ENCODE data around the gene HIGD2A. TPM values are rescaled to one million over a fixed set of nuclear protein-coding genes. Genes with fewer than 3 reads are reported as not detected.
A peak's percentile ranks its signal among the peaks of the same experiment; 100 is the strongest.

HIGD2A gene
- total and polyA plus RNA-seq, 2 of the 13 experiments (the other 11 are each of a cell fraction or from before 2014, with no cell fraction given): 89.2 to 146 TPM

DNA sequence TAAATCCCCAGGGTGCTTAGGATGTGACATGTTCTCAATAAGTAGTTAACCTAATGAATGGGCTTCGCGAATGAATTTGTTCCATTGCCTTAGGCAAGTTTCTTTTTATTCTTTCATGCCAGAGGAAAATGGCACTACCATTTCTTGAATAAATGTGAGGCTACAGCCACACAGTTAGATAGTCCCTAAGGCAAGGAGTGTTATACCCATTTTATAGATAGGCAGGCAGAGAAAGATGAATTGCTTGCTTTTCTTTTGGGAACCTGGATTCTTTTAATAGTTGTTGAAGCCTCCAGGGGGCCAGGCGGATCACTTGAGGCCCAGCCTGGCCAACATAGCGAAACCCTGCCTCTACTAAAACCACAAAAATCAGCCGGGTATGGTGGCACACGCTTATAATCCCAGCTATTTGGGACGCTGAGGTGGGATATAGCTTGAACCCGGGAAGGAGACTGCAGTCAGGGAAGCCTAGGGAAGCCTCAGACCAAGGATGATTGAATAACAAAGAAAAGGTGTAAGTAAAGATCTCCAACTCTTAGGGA is 1.1 kb upstream of the HIGD2A start:
- intact Hi-C loops (cut with micrococcal nuclease; ENCODE audit: unreplicated experiment): no loop called here
- in situ Hi-C loops (cut with HindIII; ENCODE audit: extremely low pct_ligation_motif_present, low pct_unique_long_range_greater_than_20kb): no loop called here
- POLR2A ChIA-PET: interaction anchor here (1.0 to 2.3 kb wide), 5 partner anchors 26 to 156 kb away, joined by 3 to 31 read pairs (median 4); partner anchors contain the start of genes KIAA1191 and RNF44

More for the DNA sequence above, 1.1 kb upstream of the HIGD2A start:
- Histone ChIP-seq H3K9ac (ENCODE audit: insufficient read depth, low read depth, low read length) (peak overlapping the region; percentile 97), H4K20me1 (ENCODE audit: insufficient read depth, low read length) (peaks cover 11% of the 10 kb centered on the region; the same call in 1 of the 2 replicates), H3K9me3 (ENCODE audit: low read length) (no peaks in the 10 kb centered on the region), H3K4me3 (replicated peaks in 1 of 3; ENCODE audit: insufficient read depth in 1 of 3, low read depth in 2 of 3, low read length in 3 of 3) (peak overlapping the region; percentile 71 to 93 (median 92)), H3K4me1 (ENCODE audit: insufficient read depth, low read length) (peaks cover 31% of the 10 kb centered on the region), H3K4me2 (ENCODE audit: low read depth, low read length) (peak overlapping the region; percentile 89), H3K27ac (ENCODE audit: extremely low read length, insufficient read depth, low read length) (peak overlapping the region; percentile 99), H3K36me3 (replicated peaks in 1 of 2; ENCODE audit: control insufficient read depth in 1 of 2, insufficient read depth in 2 of 2, low read length in 2 of 2) (peaks cover 13 to 45% of the 10 kb centered on the region in 2 experiments), H3K27me3 (ENCODE audit: control insufficient read depth in 1 of 2, insufficient read depth in 2 of 2, low read length in 2 of 2) (no peaks in the 10 kb centered on the region; a peak in 1 of 5 replicates), H2AFZ (ENCODE audit: low read length) (no peak overlapping the region), H3K79me2 (ENCODE audit: insufficient read depth, low read length) (peaks cover 42% of the 10 kb centered on the region)
- DNase-seq (ENCODE audit: low spot score): no peak
- ATAC-seq: no peak
- TF ChIP-seq ZFP36L1 (CRISPR knock-in tag; IDR thresholded peaks at IDR 0.05) (no peak), ZNF709 (CRISPR knock-in tag; IDR thresholded peaks at IDR 0.05) (no peak), MXD4 (CRISPR knock-in tag; IDR thresholded peaks at IDR 0.05) (no peak), ZNF121 (CRISPR knock-in tag; IDR thresholded peaks at IDR 0.05) (peak; percentile 69), MIER3 (CRISPR knock-in tag; IDR thresholded peaks at IDR 0.05; ENCODE audit: borderline replicate concordance) (no peak), KAT7 (CRISPR knock-in tag; IDR thresholded peaks at IDR 0.05; ENCODE audit: borderline replicate concordance) (no peak), CHD4 (IDR thresholded peaks at IDR 0.05; ENCODE audit: borderline replicate concordance, low read length) (0 out of 2 replicates have a peak, but pooled peaks have one; percentile 15), ZNF629 (CRISPR knock-in tag; conservative IDR thresholded peaks at IDR 0.05) (peak; percentile 90)
- TF ChIP-seq, protein P1, sequence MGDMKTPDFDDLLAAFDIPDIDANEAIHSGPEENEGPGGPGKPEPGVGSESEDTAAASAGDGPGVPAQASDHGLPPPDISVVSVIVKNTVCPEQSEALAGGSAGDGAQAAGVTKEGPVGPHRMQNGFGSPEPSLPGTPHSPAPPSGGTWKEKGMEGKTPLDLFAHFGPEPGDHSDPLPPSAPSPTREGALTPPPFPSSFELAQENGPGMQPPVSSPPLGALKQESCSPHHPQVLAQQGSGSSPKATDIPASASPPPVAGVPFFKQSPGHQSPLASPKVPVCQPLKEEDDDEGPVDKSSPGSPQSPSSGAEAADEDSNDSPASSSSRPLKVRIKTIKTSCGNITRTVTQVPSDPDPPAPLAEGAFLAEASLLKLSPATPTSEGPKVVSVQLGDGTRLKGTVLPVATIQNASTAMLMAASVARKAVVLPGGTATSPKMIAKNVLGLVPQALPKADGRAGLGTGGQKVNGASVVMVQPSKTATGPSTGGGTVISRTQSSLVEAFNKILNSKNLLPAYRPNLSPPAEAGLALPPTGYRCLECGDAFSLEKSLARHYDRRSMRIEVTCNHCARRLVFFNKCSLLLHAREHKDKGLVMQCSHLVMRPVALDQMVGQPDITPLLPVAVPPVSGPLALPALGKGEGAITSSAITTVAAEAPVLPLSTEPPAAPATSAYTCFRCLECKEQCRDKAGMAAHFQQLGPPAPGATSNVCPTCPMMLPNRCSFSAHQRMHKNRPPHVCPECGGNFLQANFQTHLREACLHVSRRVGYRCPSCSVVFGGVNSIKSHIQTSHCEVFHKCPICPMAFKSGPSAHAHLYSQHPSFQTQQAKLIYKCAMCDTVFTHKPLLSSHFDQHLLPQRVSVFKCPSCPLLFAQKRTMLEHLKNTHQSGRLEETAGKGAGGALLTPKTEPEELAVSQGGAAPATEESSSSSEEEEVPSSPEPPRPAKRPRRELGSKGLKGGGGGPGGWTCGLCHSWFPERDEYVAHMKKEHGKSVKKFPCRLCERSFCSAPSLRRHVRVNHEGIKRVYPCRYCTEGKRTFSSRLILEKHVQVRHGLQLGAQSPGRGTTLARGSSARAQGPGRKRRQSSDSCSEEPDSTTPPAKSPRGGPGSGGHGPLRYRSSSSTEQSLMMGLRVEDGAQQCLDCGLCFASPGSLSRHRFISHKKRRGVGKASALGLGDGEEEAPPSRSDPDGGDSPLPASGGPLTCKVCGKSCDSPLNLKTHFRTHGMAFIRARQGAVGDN (CRISPR knock-in tag; IDR thresholded peaks at IDR 0.05): no peak
- BruUV-seq (replicated peaks): no TSS peak
- CTCF ChIA-PET (ENCODE audit: low intra/inter-chr PET ratio, low total read pairs): no interaction called here
- WGBS (ENCODE audit: low lambda C conversion rate): 29% methylated on average over 8 of the region's 8 CpGs
- no peak for FAIRE-seq

All from HepG2 (cell line).